Activated T-cell treated with anti-CD3 and anti-CD28 coated beads for 1 hour (primary cell): Measurements from ENCODE around the gene CYB561D2.

Experiments used
- DNase-seq: peaks from one replicate; pipeline ENCODE4 v3.0.0-alpha.2; 2020; ENCODE audit warnings: low read depth

The CYB561D2 gene

DNA sequence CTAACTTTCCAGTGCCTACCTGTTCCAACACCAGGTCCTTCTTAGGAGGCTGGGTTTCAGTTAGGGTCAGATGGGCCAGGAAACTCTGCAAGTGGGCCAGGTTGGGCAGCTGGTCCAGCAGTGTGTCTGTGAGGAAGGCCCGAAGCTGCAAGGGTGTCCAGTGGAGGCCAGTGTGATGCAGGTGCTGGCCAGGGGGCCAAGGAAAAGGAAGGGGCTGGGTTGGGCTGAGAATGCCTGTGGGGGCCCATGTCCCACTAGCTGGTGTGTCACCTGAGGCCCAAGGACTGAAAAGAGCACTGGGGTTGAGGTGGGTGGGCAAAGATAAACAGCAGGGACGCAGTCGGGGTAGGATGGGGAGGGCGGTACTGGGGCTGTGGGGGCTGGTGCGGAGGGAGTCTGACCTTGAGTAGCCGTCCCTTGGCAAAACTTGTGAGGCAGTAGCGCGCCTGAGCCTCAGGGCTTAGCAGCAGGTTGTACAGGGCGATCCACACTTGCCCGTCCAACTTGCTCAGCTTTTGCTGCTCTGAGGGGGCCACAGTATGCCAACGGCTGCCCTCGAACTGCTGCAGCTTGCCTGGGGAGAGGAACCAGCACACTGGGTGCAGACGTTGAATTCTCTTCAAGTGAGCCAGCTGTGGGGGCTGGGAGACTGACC lies 8.5 kb upstream of the CYB561D2 start:
- no peak for DNase-seq

DNA sequence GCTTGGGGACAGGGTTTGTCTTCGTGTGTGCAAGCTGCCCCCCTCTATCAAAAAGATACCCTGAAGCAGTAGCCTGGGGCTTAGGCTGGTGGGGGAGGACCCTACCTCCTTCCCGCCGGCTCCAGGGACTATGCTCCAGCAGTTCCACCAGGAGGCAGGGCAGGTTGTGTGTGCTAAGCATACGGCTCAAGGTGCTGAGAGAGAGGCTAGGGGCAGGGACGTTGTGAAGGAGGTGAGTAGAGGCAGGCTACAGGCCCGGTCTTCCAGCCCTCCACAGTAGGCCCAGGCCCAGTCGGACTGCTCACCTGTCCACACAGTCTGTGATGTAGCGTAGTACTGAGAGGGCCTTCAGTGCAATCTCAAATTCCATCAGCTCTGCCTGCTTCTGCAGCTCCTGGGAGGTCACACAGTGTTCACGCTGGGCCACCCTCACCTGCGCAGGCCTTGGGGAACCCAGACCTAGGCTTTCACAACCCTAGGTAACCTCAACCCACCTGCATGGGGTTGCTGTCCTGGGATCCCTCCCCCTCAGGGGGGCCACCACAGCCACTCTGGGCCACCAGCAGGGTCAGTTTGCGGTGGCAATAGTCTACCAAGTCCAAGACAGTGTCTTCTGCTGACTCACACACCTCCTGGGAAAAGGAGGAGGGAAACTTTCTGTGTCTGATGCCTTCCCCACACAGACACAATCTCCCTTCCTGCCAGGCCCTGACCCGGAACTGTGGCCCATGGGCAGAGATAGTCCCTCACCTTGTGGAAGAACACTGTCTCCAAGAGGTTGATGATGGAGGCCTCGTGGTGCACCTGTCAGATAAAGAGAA lies 7.6 kb upstream of the CYB561D2 start:
- DNase-seq = no peak

DNA sequence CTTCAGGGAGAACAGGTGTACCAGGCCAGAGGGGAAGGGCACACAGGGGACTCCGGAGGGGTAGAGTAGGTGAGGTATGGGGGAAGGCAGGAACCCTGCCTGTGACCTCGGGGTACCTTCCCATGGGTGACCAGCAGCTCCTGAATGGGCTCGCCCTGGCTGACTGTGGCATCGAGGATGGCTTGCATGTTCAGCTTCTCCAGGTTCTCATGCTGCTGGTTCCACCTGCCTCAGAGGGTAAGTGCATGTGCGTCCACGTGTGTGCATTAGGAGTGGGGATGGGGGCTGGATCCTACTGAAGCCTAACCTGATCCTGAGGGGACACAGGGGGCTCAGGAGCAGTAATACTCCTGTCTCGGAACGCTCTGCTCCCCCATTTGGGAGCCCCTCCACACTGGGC lies 5.7 kb upstream of the CYB561D2 start:
- no peak for DNase-seq

DNA sequence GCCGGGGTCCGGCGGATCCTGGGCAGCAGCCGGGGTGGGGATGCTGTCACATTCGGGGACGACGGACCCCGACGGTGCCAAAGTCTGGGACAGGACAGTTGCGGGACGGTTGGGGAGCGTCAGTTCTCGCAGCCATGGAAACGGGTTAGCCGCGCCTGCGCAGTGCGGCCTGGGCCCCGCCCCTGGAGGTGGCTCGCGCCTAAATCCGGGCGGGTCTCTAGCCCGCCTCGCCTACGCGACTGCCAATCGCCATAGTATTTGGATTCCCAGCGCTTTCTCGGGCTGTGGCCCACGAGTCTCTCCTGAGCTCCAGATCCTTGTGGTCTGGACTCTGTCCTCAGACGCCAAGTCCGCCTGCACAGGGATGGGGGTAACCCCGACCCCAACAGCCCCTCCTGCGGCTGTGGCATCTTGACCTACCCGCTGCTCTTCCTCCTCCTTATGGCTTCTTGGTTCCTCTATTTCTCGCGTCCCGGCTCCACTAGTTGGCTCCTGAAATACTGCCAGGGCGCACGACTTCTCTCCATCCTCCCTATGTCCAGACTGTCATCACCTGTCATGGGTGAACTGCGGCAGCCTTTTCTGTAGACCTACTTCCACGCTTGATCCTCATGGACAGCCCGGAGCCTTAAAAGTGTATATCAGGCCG lies 5.0 kb upstream of the CYB561D2 start, which contains the start of gene ZMYND10:
TSS of gene ZMYND10 (minus strand) at position 147 of the 649 bp plus-strand sequence. CDS start 153 bp downstream, outside the sequence.
- peak; percentile 73 for DNase-seq

DNA sequence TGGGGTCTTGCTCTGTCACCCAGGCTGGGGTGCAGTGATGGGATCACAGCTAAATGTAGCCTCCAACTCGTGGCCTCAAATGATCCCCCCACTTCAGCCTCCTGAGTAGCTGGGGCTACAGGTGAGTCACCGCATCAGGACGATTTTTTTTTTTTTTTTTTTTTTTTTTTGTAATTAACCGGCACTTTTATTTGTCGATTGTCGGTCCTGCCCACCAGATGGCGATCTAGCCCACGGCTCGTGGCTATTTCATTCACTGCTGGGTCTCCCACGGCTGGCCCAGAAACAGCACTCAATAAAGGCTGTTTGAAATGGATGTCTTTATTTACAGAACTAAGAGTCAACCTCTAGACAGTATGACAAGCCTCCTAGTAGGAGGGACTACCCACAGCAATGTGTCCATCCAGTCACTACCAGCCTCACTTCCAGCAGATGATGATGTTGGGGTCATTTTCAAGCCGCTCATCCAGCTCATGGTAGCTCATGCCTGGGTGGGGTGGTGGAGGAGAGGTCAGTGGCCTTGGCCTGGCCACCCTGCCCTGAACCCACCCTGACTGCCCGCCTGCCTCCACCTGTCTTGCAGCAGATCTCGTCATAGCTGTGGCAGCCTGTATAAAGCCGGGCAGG lies 3.4 kb upstream of the CYB561D2 start:
- DNase-seq = peak; percentile 64

DNA sequence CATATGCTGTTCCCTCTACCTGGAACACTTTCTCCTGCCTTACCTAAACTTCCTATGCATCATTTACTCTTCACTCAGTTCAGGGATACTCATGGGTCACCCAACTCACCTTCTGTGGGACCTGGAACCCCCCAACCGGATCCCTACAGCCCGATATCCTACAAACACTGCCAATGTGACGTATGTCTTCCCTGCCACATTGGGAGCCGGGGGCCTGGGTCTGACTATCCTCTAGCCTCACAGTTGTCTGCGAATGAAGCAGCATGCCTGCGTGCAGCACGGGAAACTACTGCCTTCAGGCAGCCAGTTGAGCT lies 492 bp upstream of the CYB561D2 start:
- DNase-seq = no peak

DNA sequence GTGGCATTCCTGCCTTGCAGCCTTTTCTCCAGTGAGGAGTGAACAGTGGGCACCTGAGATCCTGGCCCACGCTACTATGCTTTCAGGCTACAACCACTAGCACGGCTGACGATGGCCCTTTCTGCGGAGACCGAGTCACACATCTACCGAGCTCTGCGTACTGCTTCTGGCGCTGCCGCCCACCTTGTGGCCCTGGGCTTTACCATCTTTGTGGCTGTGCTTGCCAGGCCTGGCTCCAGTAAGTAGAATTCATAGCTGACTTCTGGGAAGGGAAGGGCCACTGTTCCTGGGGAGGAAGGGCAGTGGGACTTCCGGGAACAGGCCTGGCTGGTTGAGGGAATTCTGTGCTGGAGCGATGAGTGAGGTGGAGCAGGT lies 648 bp downstream of the CYB561D2 start:
- no peak for DNase-seq

DNA sequence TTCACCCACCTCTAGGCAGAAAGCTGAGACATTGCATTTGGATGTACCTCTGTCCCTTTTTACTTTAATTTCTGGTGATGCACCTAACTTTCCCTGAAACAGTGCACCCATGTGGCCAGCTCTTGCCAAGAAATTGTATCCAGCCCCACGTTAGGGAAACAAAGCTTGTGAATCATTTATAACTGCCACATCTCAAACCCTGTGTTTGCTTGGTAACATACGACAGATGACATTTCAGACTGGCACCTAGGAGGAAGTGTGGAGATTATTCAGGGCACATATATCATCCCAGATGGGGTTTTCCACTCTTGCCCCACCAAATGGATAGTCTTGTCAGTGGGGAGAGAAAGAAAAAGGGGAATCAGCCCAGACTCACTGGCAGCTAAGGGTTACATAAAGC lies 2.1 kb downstream of the CYB561D2 start:
- DNase-seq = no peak

DNA sequence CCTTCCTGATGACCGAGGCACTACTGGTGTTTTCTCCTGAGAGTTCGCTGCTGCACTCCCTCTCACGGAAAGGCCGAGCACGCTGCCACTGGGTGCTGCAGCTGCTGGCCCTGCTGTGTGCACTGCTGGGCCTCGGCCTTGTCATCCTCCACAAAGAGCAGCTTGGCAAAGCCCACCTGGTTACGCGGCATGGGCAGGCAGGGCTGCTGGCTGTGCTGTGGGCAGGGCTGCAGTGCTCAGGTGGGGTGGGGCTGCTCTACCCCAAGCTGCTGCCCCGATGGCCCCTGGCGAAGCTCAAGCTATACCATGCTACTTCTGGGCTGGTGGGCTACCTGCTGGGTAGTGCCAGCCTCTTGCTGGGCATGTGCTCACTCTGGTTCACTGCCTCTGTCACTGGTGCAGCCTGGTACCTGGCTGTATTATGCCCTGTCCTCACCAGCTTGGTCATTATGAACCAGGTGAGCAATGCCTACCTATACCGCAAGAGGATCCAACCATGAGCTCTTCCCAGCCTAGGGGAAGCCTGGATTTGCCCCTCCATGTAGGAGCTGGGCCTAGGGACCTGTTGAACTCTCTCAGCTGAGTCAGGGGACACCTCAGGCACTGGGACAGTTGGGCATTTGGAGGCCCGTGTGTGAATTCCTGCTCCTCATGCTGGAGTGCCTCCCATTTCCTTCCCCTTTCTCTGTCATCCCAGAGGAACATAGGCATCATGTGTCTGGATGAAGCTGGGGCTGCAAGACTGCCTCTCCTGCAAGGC lies 2.8 kb downstream of the CYB561D2 start:
- DNase-seq = no peak

DNA sequence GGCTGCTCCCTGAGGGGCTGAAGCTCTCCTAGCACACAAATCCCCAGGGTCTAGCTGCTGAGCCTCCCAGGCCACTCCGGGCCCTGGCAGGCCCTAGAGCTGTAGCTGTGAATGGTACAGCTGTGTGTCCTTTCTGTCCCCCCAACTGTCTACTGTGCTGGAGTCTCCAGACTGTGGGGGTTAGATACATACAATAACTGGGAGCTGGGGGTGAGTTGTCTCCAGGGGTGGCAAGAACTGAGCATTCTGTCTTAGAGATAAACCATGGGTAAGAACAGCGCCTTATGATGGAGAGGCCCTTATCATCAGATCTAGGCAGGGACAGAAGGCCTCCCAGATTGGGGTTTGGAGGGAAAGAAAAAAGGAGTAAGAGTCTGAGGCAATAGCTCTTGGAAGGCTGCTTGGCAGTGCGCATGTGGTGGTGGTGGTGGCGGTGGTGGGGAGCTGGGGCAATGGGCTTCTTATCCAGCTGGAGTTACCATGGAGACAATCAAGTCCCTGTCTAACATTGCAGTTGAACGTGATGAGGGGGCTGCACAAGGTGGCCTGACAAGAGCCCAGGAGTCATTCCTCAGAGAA lies 3.6 kb downstream of the CYB561D2 start:
- DNase-seq = no peak

DNA sequence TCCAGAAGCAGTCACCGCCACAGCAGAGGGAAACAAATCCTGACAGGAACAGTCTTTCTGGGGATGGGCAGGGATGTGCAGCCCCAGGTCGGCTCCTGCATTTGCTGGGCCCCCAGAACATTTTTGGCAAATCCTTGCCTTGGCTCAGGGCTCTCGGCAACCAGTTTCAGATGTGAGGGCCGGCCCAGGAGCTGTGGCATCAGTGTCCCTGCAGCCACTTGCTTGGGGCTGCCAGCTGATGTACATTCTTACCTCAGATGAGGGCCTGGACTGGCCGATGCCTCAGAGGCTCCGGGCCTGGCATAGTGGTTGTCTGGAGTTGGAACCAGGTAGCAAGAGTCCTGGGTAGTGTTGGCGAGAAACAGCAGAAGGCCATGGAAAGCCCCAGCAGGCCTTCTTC lies 4.2 kb downstream of the CYB561D2 start:
- DNase-seq = no peak

DNA sequence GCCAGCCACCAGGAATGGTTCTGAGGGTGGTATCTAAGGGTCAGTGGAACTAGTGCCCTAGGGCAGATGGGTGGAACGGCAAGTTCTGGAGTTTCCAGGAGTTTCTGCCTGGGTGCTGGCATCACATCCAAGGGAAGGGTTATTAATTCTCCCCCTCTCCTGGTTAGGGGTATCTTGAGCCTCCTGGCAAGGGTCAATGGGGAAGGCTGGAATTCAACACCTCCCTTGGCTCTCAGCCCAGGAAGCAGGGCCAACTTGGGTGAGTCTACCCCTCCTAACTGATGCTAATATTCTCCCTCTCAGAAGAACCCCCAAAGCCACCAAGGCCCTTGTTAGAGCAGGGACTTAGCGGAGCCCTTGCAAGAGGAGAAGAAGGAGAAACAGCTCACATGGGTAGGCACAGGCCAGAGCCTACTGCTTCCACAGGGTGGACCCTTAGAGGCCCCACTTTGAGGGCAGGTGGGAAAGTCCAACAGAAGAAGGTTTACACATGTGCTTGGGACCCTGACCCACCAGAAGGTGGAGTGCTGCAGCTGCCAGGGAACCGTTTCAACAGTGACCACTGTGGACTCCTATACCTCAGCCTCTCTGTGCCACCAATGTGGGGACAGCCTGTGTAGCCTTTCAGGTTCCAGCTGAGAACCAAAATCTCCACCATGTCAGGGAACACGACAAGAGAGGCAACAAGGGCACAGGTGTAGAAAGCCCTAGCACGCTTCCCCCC lies 5.3 kb downstream of the CYB561D2 start:
- no peak for DNase-seq

DNA sequence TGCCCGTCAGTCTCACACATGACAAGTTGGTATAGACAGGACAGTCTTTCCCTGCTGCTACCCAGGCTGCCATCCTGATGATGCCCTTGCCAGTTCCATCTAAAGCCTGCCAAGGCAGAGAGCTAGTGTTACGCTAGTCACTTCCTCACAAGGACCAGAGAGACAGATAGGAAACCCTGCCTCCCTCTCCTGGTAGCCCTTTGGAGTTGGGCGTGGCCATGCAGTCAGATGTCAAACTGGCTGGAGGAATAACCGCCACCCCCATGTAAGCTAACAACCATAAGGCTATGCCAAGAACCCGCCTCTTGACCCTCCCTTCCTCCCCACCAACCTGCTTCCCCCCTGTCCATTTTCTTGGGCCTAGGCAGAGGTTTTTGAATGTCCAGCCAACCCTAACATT lies 5.9 kb downstream of the CYB561D2 start:
- DNase-seq = no peak

DNA sequence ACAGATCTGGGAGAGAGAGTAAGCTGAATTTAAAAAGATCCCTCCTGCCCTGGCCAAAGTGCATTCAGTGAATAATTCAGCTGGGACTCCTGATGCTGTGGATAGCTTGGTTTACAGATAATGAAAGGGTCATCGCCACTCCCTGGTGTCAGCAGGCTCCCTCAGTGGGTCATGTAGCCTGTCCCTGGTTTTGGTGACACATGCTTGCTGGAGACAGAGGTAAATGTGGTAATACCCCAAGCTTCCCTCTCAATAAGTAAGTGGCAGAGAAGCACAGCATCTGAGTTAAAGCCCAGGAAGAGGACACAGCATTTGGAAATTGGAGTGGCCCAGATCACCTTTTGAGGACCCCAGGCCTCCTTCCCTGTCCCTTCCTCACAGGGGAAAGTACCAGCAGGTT lies 6.8 kb downstream of the CYB561D2 start:
- no peak for DNase-seq

DNA sequence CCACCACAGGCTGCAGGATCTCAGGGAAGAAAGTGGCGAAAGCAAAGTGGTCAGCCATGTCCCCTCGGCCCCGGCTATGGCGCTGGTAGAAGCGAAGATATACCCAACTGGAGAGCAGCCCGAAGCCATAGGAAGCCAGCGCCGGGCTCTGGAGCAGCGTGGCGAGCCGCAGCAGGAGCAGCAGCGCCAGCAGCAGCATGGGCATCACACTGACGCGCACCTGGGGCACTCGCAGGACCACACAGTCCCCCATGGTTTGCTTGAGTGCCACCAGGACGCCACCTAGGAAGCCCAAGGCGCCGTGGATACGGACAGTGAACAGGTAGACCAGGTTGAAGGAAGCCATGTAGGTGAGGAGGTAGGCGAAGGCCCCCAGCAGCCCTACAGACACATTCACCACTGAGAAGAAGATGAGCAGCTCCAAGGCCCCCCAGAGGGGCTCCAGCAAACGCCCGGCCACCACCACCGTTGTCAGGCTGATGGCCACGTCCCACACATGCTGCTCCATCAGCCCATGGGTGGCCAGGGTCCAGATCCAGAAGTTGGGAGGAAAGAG lies 7.8 kb downstream of the CYB561D2 start:
- DNase-seq = no peak

DNA sequence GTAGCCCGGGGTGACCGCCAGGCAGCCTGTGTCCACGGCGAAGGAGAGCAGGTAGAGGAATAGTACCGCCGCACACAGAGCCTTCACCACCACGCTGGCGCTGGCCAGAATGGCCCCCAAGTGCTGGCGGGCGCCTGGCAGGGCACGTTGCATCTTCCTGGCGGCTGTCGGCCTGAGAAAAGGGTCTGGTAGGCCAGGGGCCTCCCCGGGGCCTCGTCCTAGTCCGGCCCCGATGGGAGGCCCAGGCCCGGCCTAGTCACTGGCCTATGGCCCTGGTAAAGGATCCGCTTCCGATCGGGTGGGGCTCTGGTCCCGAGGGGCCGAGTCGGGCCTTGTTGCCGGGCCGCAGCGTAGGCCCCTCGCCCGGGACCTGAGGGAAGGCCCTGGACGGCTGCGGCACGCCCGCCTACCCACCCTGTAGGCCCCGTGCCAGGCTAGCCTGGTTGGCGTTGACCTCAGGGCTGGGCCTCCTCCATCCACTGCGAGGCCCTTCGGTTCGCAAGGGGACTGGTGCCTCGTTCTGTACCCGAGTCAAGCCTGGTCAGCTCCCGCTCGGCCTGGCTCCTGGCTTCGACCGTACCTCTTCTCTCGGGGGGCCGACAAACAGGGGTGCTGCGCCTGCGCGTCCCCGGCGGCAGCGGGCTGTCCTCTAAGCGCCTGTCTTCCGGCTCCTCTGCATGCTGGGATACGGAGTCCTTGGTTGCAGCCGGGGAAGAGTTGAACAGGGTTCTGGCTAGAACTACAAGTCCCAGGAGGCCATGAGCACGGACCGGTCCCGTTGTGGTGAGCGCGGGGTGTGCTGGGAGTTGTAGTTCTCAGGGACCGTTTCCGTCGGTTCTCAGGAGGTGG lies 8.5 kb downstream of the CYB561D2 start, which contains the start of gene TMEM115:
TSS of gene TMEM115 (minus strand) at position 611 of the 849 bp plus-strand sequence. CDS start at position 153, 458 bp downstream.
- DNase-seq = peak; percentile 89

DNA sequence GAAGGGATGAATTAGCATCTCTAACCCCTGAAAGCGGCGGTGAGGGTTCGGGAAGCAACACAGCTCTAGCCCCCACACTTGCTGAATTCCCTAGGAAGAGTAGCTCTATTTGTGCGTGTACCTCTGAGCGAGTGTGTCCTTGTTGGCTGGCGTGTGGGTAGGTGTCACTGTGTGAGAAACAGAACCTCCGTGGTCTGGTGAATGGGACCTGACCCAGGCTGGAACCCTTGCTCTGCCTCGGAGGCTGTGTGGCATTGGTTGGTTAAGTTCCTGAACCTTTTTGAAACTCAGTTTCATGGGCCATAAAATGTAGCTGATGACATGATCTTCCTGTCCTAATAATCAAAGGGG lies 9.1 kb downstream of the CYB561D2 start:
- DNase-seq = no peak

DNA sequence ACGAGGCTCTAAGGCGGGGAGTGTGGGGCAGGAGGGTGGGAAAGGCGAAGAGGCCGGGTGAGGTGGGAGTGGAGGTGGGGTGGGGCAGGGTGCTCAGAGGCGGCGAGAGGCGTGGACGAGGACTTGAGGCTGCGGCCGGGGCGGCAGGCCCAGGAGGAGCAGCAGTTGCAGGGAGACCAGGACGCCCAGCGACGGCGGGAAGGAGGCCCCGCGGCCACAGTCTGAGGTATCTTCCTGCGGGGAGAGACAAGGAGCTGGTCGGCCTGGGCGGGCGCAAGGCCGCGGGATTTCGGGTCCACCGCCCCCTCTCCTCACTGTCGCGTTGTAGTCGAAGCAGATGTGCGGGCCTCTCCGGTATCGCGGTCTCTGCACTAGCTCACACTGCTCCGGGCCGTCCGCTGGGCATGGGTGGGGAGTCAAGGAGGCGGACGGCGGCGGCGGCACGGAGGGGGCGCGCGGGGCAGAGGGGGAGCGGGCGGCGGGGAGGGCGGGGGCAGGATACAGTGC lies 14.0 kb downstream of the CYB561D2 start:
- no peak for DNase-seq

DNA sequence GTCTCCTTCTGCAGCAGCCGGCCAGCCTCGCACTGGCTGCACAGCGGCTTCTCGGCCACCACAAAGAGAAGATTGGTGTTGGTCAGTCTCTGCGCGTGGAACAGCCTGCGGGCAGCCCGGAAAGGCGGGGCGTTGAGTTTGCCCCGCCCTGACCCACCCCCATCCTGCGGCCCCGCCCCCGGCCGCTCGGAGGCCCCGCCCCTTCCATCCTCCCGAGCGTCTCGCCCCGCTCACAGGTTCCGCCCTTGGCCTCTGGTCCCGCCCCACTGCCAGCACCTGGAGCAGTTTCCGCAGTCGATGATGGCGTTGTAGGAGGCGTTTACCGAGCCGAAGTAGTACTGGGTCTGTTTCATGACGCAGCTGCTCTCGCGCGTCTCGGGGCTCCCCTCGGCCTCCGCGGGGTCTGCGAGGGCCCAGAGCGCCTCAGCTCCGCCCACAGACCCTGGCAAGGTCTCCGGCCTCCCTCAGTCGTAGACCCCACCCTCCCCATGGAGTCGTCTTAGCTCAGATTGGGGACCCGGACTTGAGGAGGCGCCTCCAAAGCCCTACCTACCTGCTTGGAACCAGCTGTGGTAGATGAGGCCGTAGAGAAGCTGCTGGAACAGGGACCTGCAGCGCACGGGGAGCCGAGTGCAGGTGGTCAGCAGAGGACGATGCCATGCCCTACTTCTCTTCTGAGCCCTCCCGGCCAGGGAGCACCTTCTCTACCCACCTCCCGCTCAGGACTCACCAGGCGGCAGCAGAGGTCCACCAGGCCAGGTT lies 14.6 kb downstream of the CYB561D2 start:
- DNase-seq = peak; percentile 93
